GM12891 (cell line): Measurements from ENCODE around the gene SMOC2.

ENCODE experiments used
- POLR2A ChIP-seq: IDR thresholded peaks from 2 replicates; pipeline ENCODE4 v1.6.1; 2011; ENCODE audit warnings: low read depth, low read length, control low read depth
- POLR2AphosphoS5 ChIP-seq: IDR thresholded peaks from 2 replicates; pipeline ENCODE4 v1.6.1; 2011; ENCODE audit warnings: low read depth, low read length, control low read depth
- POU2F2 ChIP-seq: IDR thresholded peaks from 2 replicates; pipeline ENCODE4 v1.6.1; 2011; ENCODE audit warnings: low read depth, mild to moderate bottlenecking, control low read depth, low read length, moderate library complexity
- TAF1 ChIP-seq: IDR thresholded peaks from 2 replicates; pipeline ENCODE4 v1.6.1; 2011; ENCODE audit warnings: low read depth, low read length, control low read depth

DNA sequence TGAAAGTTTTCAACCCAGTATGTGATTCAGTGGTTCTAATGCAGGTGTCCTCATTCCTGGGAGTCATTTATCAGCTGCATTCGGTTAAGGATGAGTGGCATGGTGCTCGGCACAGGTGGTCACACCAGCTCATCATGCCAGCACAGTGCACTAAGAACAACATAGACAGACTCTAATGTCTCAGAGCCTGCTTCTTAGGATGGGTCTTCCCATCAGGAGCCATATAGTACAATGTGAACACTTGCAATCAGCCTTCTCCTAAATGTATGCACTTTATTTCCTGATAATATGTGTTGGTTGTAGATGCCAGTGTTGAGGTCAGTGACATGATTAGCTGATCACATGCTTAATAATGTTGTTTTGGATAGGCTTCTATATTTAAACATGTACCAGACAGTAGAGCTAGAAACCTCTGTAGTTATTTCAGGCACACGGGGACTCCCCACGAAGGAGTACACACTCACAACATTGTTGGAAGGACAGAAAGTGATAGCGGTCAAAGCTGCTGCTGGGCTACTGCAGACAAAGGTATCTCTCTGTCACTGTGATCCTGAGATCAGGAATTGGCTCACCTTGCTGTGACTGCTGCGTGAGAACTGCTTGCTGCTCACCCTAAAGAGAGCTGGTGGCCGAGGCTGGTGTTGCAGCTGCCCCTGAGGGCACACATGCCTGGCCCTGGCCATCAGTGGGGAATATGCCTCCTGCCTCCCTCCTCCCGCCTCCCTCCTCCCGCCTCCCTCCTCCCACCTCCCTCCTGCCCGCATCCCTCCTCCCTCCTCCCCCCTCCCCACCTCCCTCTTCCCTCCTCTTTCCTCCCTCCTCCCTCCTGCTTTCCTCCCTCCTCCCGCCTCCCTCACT, 195.4 kb downstream of the SMOC2 start:
- TF ChIP-seq TAF1 (no peak), POLR2A (no peak), POU2F2 (no peak), POLR2AphosphoS5 (no peak)
